Endothelial cell of umbilical vein (primary cell): Measurements from ENCODE around the gene IRS1. TPM values are rescaled to one million over a fixed set of nuclear protein-coding genes. Genes with fewer than 3 reads are reported as not detected.

Experiments
- BruUV-seq: library from RNA; stranded (reverse); fragments of 400-500 nt; replicated peaks from 2 replicates; lab custom pipeline; 2021; lab: Mats Ljungman, UMichigan
- CTCF ChIA-PET: fragments of 300-600, 350-600 bp; sonication (Branson Sonifier 250); formaldehyde crosslinking; loops from one replicate; lab custom pipeline; 2021; ENCODE audit warnings: antibody characterized with exemption, inconsistent platforms; lab: Charles Lee
- POLR2A ChIA-PET: fragments of 300-600, 350-600 bp; sonication (Branson Sonifier 250); formaldehyde crosslinking; loops from one replicate; lab custom pipeline; 2021; ENCODE audit warnings: antibody characterized with exemption, inconsistent platforms; lab: Charles Lee
- DNase-seq: peaks from one replicate; pipeline ENCODE4 v3.0.0-alpha.2; 2011; ENCODE audit warnings: low read depth, low spot score
- FAIRE-seq: peaks from 2 replicates; lab custom pipeline; 2011; peaks lifted over from hg19 to GRCh38; lab: Jason Lieb, UNC
- H2AFZ ChIP-seq: 2 replicates; pipeline ENCODE4 v1.6.0; 2012; ENCODE audit warnings: low read depth, low read length, control low read depth, inconsistent platforms
- H3K27ac ChIP-seq: 2 replicates; pipeline ENCODE4 v1.5.1; 2011; ENCODE audit warnings: low read depth, mild to moderate bottlenecking, control low read depth, low read length, moderate library complexity; ENCODE audit not compliant: insufficient read depth
- H3K27me3 ChIP-seq, 2 experiments: 2 replicates each; pipeline versions ENCODE4 v1.6.0 to v1.6.1; 2011; ENCODE audit warnings: low read length in 2 of 2, mixed read lengths in 1 of 2; ENCODE audit not compliant: control insufficient read depth in 2 of 2, insufficient read depth in 2 of 2
- H3K36me3 ChIP-seq, 2 experiments: 2 replicates in 1 of 2; 3 replicates in 1 of 2; pipeline ENCODE4 v1.5.1; 2011; ENCODE audit warnings: low read length in 2 of 2, mild to moderate bottlenecking in 1 of 2, moderate library complexity in 1 of 2; ENCODE audit not compliant: control insufficient read depth in 2 of 2, insufficient read depth in 2 of 2; ENCODE audit errors: extremely low read depth in 1 of 2
- H3K4me1 ChIP-seq: 3 replicates; pipeline ENCODE4 v1.5.1; 2011; ENCODE audit warnings: mild to moderate bottlenecking, low read length; ENCODE audit not compliant: control insufficient read depth, insufficient read depth; ENCODE audit errors: extremely low read depth
- H3K4me2 ChIP-seq: 2 replicates; pipeline ENCODE4 v1.6.1; 2011; ENCODE audit warnings: low read length, control low read depth, mixed read lengths; ENCODE audit not compliant: insufficient read depth
- H3K4me3 ChIP-seq, 3 experiments: fragments of 200-600 bp in 1 of 3; sonication (generic), shearing (Covaris generic) in 1 of 3; replicated peaks in 1 of 3; 2 replicates each; pipeline ENCODE4 v1.5.1; 2011 to 2016; ENCODE audit warnings: control low read depth in 3 of 3, low read length in 3 of 3, mild to moderate bottlenecking in 2 of 3, inconsistent platforms in 1 of 3, low read depth in 1 of 3, moderate library complexity in 1 of 3; ENCODE audit not compliant: insufficient read depth in 1 of 3
- H3K79me2 ChIP-seq: 2 replicates; pipeline ENCODE4 v1.6.0; 2012; ENCODE audit warnings: low read length, inconsistent platforms; ENCODE audit not compliant: control insufficient read depth, insufficient read depth
- H3K9ac ChIP-seq: replicated peaks from 2 replicates; pipeline ENCODE3; 2011; ENCODE audit warnings: low read length, control low read depth; ENCODE audit not compliant: insufficient read depth; ENCODE audit errors: extremely low read depth
- H3K9me1 ChIP-seq: replicated peaks from 3 replicates; pipeline ENCODE4 v1.6.0; 2011; ENCODE audit warnings: mild to moderate bottlenecking, low read length; ENCODE audit not compliant: control insufficient read depth, insufficient read depth; ENCODE audit errors: extremely low read depth
- H3K9me3 ChIP-seq: replicated peaks from 2 replicates; pipeline ENCODE4 v1.5.1; 2012; ENCODE audit warnings: low read length, inconsistent platforms; ENCODE audit not compliant: control insufficient read depth, insufficient read depth
- H4K20me1 ChIP-seq: replicated peaks from 2 replicates; pipeline ENCODE3; 2011; ENCODE audit warnings: mild to moderate bottlenecking, low read length; ENCODE audit not compliant: control insufficient read depth, insufficient read depth; ENCODE audit errors: extremely low read depth
- EZH2 ChIP-seq: IDR thresholded peaks from 2 replicates; pipeline ENCODE4 v1.6.1; 2012; ENCODE audit warnings: borderline replicate concordance, low read depth, mild to moderate bottlenecking, moderate library complexity, low read length, inconsistent platforms; ENCODE audit not compliant: severe bottlenecking
- FOS ChIP-seq: IDR thresholded peaks from 2 replicates; pipeline ENCODE4 v1.6.1; 2011; ENCODE audit warnings: mild to moderate bottlenecking, low read length, moderate library complexity, borderline replicate concordance; ENCODE audit not compliant: insufficient read depth
- GATA2 ChIP-seq: IDR thresholded peaks from 2 replicates; pipeline ENCODE4 v1.7.0; 2011; ENCODE audit warnings: low read depth, mild to moderate bottlenecking, moderate library complexity, mixed read lengths, low read length; ENCODE audit not compliant: insufficient read length, insufficient read depth
- JUN ChIP-seq: IDR thresholded peaks from 2 replicates; pipeline ENCODE4 v1.6.1; 2011; ENCODE audit warnings: borderline replicate concordance, low read depth; ENCODE audit not compliant: insufficient read length, insufficient read depth
- MYC ChIP-seq: IDR thresholded peaks from one replicate; pipeline ENCODE4 v1.6.1; 2011; ENCODE audit warnings: mild to moderate bottlenecking, low read depth, low read length
- POLR2AphosphoS5 ChIP-seq: IDR thresholded peaks from 2 replicates; pipeline ENCODE4 v1.6.1; 2012; ENCODE audit warnings: low read depth, mild to moderate bottlenecking, control low read depth, low read length, moderate library complexity; ENCODE audit not compliant: insufficient read depth
- dilution Hi-C: fragments of 300-500 bp; cut with MboI; formaldehyde crosslinking; loops from one replicate; pipeline ENCODE4 v1.15.0; 2019; ENCODE audit warnings: low sequenced_read_pairs; ENCODE audit not compliant: extremely low pct_ligation_motif_present
- intact Hi-C: fragments of 100-400 bp; cut with micrococcal nuclease; formaldehyde crosslinking; loops from one replicate; pipeline ENCODE4 v1.10.0; 2022
- polyA plus RNA-seq, 4 experiments: library from polyadenylated mRNA; depleted of rRNA in 3 of 4; stranded (reverse) in 3 of 4; unstranded in 1 of 4; fragments of >200 nt; gene quantifications; 2 replicates each; pipeline versions ENCODE4 v1.2.1 to v1.2.3, GENCODE V29; 2011 to 2012; ENCODE audit warnings: missing spikeins in 1 of 4
- total RNA-seq: library from RNA; stranded (reverse); gene quantifications from 2 replicates; pipeline ENCODE4 v1.2.3, GENCODE V29; 2021

The IRS1 gene
- total and polyA plus RNA-seq, 2 donors (not counting 3 experiments of a cell fraction or from before 2014, with no cell fraction given), result 0.10 to 0.11 TPM

DNA sequence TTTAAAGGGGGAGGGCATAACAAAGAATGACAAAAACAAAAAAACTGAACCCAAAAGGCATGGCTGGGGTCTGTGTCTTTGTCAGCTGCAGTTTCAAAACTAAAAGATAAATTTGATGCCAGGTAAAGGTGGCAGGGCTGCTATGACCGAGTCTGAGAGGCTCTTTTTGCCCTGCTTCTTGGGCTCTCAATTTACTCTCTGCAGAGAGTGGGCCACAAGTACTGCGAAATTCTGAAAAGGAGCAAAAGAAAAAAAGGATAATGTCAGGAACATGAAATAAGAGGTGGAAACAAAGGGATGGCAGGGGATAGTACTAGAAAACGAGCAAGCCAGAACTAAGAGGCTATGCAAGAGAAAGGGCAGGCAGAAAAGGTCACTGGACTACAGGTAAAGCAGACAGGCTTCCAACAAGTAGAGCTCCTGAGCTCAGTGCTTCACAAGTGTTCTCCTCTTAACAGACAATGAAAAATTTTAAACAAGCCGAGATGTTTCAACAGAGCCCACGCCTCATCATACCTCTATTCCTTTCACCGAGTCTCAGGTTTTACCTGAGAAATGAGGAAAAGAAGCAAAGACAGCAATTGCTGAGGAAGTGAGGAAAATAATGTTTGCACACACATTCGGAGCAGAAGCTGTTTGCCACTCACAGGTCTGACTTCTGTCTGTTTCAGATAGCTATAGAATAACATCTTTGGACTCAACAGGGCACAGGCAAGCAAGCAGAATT, 7.3 kb downstream of the IRS1 start:
- no peaks in the 10 kb centered on the region for H3K79me2 ChIP-seq
- H3K27me3 ChIP-seq, result peaks cover 4 to 22% of the 10 kb centered on the region in 2 experiments
- peak overlapping the region; percentile 84 for H3K4me2 ChIP-seq
- H3K4me1 ChIP-seq, result peaks cover 4% of the 10 kb centered on the region
- no peak for DNase-seq
- peak; percentile 48 for FAIRE-seq
- ChIA-PET CTCF (interaction anchor here (0.6 kb wide), 1 partner anchor 10 kb away, joined by 3 read pairs; no protein-coding TSS in a partner anchor), POLR2A (no interaction called here)
- no peaks in the 10 kb centered on the region for H3K9me1 ChIP-seq
- dilution Hi-C loops (no loop called here), intact Hi-C loops (loop anchor here (5.0 to 10.0 kb wide), 2 partner anchors 580 to 758 kb away; no protein-coding TSS in a partner anchor)
- no peaks in the 10 kb centered on the region for H3K36me3 ChIP-seq
- H4K20me1 ChIP-seq, result no peaks in the 10 kb centered on the region
- no TSS peak for BruUV-seq
- TF ChIP-seq EZH2 (no peak), MYC (no peak), POLR2AphosphoS5 (no peak), GATA2 (no peak), FOS (no peak), JUN (no peak)
- H3K4me3 ChIP-seq, result peak overlapping the region in 2 of 3 experiments; percentile 55 to 69
- H3K9ac ChIP-seq, result peak overlapping the region; percentile 79
- H3K27ac ChIP-seq, result no peak overlapping the region
- no peaks in the 10 kb centered on the region for H3K9me3 ChIP-seq
- peak overlapping the region; percentile 89 for H2AFZ ChIP-seq
